Fibroblast of pulmonary artery (primary cell): ENCODE measurements around the gene PTPN6.

Experiments
- DNase-seq: peaks from one replicate; pipeline ENCODE4 v3.0.0-alpha.2; 2010; ENCODE audit warnings: low read depth
- H3K4me3 ChIP-seq: replicated peaks from 2 replicates; pipeline ENCODE4 v1.5.1; 2011; ENCODE audit warnings: low read depth, mild to moderate bottlenecking, control low read depth, low read length, moderate library complexity
- CTCF ChIP-seq: IDR thresholded peaks from 2 replicates; pipeline ENCODE4 v1.5.1; 2011; ENCODE audit warnings: mild to moderate bottlenecking, control low read depth, low read length, inconsistent platforms; ENCODE audit errors: missing control alignments

Gene PTPN6

GRCh38 chr12:6954316-6955107, 3.4 kb downstream of the PTPN6 start:
- H3K4me3 ChIP-seq, result no peak overlapping the region
- no peak for TF ChIP-seq CTCF
- DNase-seq, result no peak

GRCh38 chr12:6955108-6956020, 4.2 kb downstream of the PTPN6 start:
- TF ChIP-seq CTCF, result no peak
- DNase-seq, result no peak
- H3K4me3 ChIP-seq, result no peak overlapping the region

- no peak for DNase-seq
- no peak for TF ChIP-seq CTCF
- no peak overlapping the region for H3K4me3 ChIP-seq
Observed at GRCh38 chr12:6956021-6956727, 5.0 kb downstream of the PTPN6 start.

GRCh38 chr12:6957151-6957701, 6.1 kb downstream of the PTPN6 start:
- no peak for DNase-seq
- TF ChIP-seq CTCF, result no peak
- H3K4me3 ChIP-seq, result no peak overlapping the region

GRCh38 chr12:6957741-6958608, 6.8 kb downstream of the PTPN6 start:
- TF ChIP-seq CTCF, result no peak
- H3K4me3 ChIP-seq, result no peak overlapping the region
- DNase-seq, result no peak

GRCh38 chr12:6958609-6959057, 7.5 kb downstream of the PTPN6 start:
- no peak for DNase-seq
- TF ChIP-seq CTCF, result no peak
- H3K4me3 ChIP-seq, result no peak overlapping the region
